ENCODE measurements around the gene RAPGEF4.

- no peak for TF ChIP-seq CTCF (IDR thresholded peaks at IDR 0.05)
- no peak for TF ChIP-seq POLR2AphosphoS5 (IDR thresholded peaks at IDR 0.05)
Measured at GRCh38 chr2:173033084-173033483, 297.4 kb downstream of the RAPGEF4 start.

All from esophagus muscularis mucosa (tissue), 3 donors.